ENCODE data around the gene GLDN. TPM values are rescaled to one million over a fixed set of nuclear protein-coding genes. Genes with fewer than 3 reads are reported as not detected.

GLDN gene
- total and polyA plus RNA-seq, 11 donors, result 1.1 to 15.3 (median 10.3) TPM

DNA sequence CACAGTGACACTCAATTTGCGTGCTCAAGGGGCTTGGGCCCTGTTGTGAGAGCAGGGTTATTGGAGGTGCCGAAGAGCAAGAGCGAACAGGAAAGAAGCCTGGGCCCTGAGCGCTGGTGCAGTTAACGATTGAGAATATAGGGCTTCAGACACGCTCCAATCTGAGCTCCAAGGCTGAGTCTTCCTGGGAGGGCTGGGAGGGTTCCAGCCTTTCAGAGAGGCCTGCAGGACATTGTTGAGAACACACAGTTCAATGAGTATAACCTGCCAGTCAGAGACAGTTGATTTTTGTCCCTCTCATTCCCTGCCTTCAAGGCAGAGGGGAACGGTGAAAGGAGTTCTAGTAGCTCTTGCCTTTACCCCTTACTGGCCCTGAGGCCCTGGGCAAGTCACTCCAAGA, 47.3 kb downstream of the GLDN start:
- H3K9me3 ChIP-seq, result no peaks in the 10 kb centered on the region
- H3K4me3 ChIP-seq, result no peak overlapping the region
- no peaks in the 10 kb centered on the region for H3K36me3 ChIP-seq
- H3K27ac ChIP-seq, result no peak overlapping the region
- no peak for DNase-seq
- H3K4me1 ChIP-seq, result no peaks in the 10 kb centered on the region
- no peaks in the 10 kb centered on the region for H3K27me3 ChIP-seq
- intact Hi-C loops (cut with DNase I), result loop anchor here in 2 of 10 donors (10.0 kb wide), 1 partner anchor 224 kb away; no protein-coding TSS in a partner anchor
- no peak for ATAC-seq
- 92 to 96% (median 94%) methylated on average over 7 of the region's 7 CpGs for WGBS, 4 donors
- TF ChIP-seq, protein P1, sequence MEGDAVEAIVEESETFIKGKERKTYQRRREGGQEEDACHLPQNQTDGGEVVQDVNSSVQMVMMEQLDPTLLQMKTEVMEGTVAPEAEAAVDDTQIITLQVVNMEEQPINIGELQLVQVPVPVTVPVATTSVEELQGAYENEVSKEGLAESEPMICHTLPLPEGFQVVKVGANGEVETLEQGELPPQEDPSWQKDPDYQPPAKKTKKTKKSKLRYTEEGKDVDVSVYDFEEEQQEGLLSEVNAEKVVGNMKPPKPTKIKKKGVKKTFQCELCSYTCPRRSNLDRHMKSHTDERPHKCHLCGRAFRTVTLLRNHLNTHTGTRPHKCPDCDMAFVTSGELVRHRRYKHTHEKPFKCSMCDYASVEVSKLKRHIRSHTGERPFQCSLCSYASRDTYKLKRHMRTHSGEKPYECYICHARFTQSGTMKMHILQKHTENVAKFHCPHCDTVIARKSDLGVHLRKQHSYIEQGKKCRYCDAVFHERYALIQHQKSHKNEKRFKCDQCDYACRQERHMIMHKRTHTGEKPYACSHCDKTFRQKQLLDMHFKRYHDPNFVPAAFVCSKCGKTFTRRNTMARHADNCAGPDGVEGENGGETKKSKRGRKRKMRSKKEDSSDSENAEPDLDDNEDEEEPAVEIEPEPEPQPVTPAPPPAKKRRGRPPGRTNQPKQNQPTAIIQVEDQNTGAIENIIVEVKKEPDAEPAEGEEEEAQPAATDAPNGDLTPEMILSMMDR (IDR thresholded peaks at IDR 0.05), result no peak
- no peak for TF ChIP-seq POLR2A (IDR thresholded peaks at IDR 0.05)

DNA sequence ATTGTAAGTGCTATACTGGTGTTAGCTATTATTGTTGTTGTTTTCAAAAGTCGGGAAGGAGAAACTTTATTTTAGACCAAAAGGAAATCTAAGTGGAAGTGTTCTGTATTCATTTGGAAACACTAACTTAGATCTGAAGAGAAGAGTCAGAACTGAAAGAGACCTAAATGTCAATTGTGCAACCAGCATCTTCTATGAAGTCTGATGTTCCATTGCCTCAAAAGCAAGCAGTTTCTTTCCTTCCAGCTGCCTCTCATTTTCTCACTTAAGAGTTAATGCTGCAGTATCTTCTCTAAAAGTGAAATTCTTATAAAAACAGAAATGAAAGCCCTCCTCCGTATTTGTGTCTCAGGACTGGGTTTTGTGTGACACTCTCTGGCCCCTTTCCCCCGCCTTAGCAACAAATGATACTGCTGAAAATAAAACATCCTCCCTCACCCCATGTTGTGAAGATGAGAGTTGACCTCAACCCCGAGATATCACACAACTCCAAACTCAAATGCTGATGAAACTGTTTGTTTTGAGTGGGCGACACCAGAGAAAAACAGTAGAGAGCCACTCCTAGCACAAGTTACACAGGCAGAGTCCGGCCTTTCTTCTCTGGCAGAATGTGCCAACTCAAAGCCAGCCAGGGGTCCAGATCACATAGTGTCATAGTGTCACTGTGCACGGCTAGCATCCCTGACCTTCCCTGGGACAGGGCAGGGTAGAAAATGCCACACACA, 48.9 kb downstream of the GLDN start:
- WGBS, 4 donors, result 70 to 75% (median 73%) methylated on average over 7 of the region's 7 CpGs
- H3K9me3 ChIP-seq, result no peaks in the 10 kb centered on the region
- no peaks in the 10 kb centered on the region for H3K4me1 ChIP-seq
- TF ChIP-seq POLR2A (IDR thresholded peaks at IDR 0.05), result no peak
- TF ChIP-seq, protein P1 (IDR thresholded peaks at IDR 0.05), result no peak
- no peaks in the 10 kb centered on the region for H3K36me3 ChIP-seq
- no peaks in the 10 kb centered on the region for H3K27me3 ChIP-seq
- H3K27ac ChIP-seq, result no peak overlapping the region
- DNase-seq, result no peak
- no peak overlapping the region for H3K4me3 ChIP-seq
- intact Hi-C loops (cut with DNase I), result no loop called here
- ATAC-seq, result no peak

DNA sequence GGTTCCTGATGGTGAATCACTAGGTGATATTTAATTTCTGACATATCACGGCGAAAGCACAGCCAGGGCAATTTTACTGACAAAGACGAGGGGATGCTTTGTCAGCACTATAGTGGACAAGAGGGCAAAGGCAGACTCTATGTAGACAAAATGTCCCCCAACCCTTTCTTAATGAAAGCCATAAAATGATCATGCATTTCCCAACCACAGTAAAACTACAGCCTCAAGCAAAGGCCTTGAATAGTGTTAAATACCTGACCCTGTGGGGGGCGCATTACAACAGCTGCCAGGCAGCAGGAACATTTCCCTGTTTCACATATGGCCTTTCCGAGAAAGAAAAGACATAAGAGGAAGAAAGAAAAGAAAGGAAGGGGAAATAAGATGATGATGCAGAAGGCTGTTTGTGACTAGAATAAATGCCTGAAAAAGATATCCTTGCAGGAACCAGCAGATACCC, 49.5 kb downstream of the GLDN start:
- Histone ChIP-seq H3K27me3 (no peaks in the 10 kb centered on the region), H3K36me3 (no peaks in the 10 kb centered on the region), H3K4me1 (no peaks in the 10 kb centered on the region), H3K9me3 (no peaks in the 10 kb centered on the region), H3K27ac (no peak overlapping the region), H3K4me3 (no peak overlapping the region)
- ATAC-seq (no peak), DNase-seq (no peak)
- intact Hi-C loops (cut with DNase I), result no loop called here
- TF ChIP-seq POLR2A (IDR thresholded peaks at IDR 0.05), result no peak
- WGBS, 4 donors, result 80 to 88% (median 84%) methylated on average over 5 of the region's 5 CpGs

DNA sequence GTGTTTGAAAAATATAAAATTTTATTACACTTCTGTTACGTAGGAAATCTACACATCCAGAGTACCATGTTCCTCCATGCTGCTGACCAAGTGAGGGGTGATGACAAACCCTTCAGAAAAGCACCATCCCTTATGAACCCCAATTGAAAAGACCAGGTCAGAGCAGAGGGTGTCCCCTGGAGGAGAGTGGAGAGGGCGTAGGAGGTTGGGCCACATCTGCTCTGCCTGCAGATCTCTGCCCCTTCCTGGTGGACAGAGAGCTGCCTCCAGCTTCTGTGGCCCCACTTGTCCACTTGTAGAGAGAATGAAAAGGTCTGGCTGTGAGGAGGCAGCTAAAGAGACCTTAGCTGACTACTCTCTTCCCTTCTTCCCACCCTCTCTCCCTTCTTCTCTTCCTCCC, 55.5 kb downstream of the GLDN start:
- peaks cover 0 to under 1% (median 0%) of the 10 kb centered on the region in 12 donors for H3K4me1 ChIP-seq
- intact Hi-C loops (cut with DNase I), result no loop called here
- TF ChIP-seq POLR2A (IDR thresholded peaks at IDR 0.05), result no peak
- TF ChIP-seq, protein P1 (IDR thresholded peaks at IDR 0.05), result no peak
- H3K4me3 ChIP-seq, result no peak overlapping the region
- H3K36me3 ChIP-seq, result no peaks in the 10 kb centered on the region
- no peak overlapping the region for H3K27ac ChIP-seq
- no peaks in the 10 kb centered on the region for H3K9me3 ChIP-seq
- ATAC-seq, result no peak
- no peaks in the 10 kb centered on the region for H3K27me3 ChIP-seq
- no peak for DNase-seq
- 82 to 93% (median 85%) methylated on average over 2 of the region's 2 CpGs for WGBS, 4 donors
